T-helper 1 cell treated with Interleukin-12 subunit alpha and Interleukin-12 subunit beta and Interleukin-4 antibody, amounts not matched to agents 30 μg/mL and 1 μg/mL, for 36 hours (primary cell): ENCODE results near the gene HNRNPA3.
"Not testable (repeated sequence)": the region's sequence is repeated elsewhere in the genome, so short reads cannot be mapped to it uniquely, and the experiment has no call there.

Source experiments
- H3K27ac Mint-ChIP-seq: one replicate; pipeline ENCODE4 v1.8.0; 2021; ENCODE audit warnings: mild to moderate bottlenecking, mixed read lengths
- H3K27me3 Mint-ChIP-seq: one replicate; pipeline ENCODE4 v1.8.0; 2021; ENCODE audit warnings: low read depth, mixed read lengths
- H3K36me3 Mint-ChIP-seq: one replicate; pipeline ENCODE4 v1.8.0; 2021; ENCODE audit warnings: low read depth, mixed read lengths
- H3K4me1 Mint-ChIP-seq: one replicate; pipeline ENCODE4 v1.8.0; 2021; ENCODE audit warnings: low read depth, mixed read lengths
- H3K4me3 Mint-ChIP-seq: one replicate; pipeline ENCODE4 v1.8.0; 2021; ENCODE audit warnings: mild to moderate bottlenecking, moderate library complexity, mixed read lengths
- H3K9me3 Mint-ChIP-seq: one replicate; pipeline ENCODE4 v1.8.0; 2021; ENCODE audit warnings: mixed read lengths

The HNRNPA3 gene

GRCh38 chr2:177180269-177181000 is 32.2 kb upstream of the HNRNPA3 start:
- H3K36me3 Mint-ChIP-seq = no peaks in the 10 kb centered on the region
- H3K9me3 Mint-ChIP-seq = no peaks in the 10 kb centered on the region
- H3K27me3 Mint-ChIP-seq = peaks cover 31% of the 10 kb centered on the region
- no peak overlapping the region for H3K4me3 Mint-ChIP-seq
- H3K27ac Mint-ChIP-seq = no peak overlapping the region
- H3K4me1 Mint-ChIP-seq = peaks cover 2% of the 10 kb centered on the region

DNA sequence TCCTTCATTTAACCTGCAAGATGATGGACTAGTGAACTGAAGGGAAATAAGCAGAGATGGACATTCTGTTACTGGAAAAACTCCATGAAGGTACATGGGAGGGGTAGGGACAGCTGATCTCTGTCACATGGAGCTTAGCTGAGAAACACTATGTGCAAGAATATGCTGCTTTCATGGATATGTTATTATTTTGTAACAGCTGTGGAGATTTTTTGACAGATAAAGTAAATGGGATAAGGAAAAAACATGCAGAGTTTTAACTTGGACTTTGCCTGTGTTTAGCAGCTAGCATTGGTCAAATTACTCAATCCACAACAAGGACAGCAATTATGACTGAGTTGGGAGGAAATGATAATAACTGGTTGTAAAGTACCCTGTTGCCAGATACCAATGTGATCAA is 28.7 kb upstream of the HNRNPA3 start:
- no peaks in the 10 kb centered on the region for H3K9me3 Mint-ChIP-seq
- no peak overlapping the region for H3K27ac Mint-ChIP-seq
- peaks cover 35% of the 10 kb centered on the region for H3K27me3 Mint-ChIP-seq
- H3K36me3 Mint-ChIP-seq = no peaks in the 10 kb centered on the region
- H3K4me1 Mint-ChIP-seq = no peaks in the 10 kb centered on the region
- H3K4me3 Mint-ChIP-seq = no peak overlapping the region

GRCh38 chr2:177184606-177185005 is 28.0 kb upstream of the HNRNPA3 start:
- Mint-ChIP-seq H3K4me3 (no peak overlapping the region), H3K27me3 (peaks cover 35% of the 10 kb centered on the region), H3K9me3 (no peaks in the 10 kb centered on the region), H3K27ac (no peak overlapping the region), H3K4me1 (no peaks in the 10 kb centered on the region), H3K36me3 (no peaks in the 10 kb centered on the region)

DNA sequence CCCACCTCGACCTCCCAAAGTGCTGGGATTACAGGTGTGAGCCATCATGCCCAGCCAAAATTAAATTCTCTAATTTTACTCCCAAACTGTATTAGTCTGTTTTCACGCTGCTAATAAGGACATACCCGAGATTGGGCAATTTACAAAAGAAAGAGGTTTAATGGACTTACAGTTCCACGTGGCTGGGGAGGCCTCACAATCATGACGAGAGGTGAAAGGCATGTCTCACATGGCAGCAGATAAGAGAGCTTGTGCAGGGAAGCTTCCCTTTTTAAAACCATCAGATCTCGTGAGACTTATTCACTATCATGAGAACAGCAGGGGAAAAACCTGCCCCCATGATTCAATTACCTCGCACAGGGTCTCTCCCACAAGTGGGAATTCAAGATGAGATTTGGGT is 26.6 kb upstream of the HNRNPA3 start:
- not testable (repeated sequence) for H3K36me3 Mint-ChIP-seq, H3K9me3 Mint-ChIP-seq, H3K4me1 Mint-ChIP-seq, H3K4me3 Mint-ChIP-seq, H3K27ac Mint-ChIP-seq
- H3K27me3 Mint-ChIP-seq = peaks cover 31% of the 10 kb centered on the region

GRCh38 chr2:177187631-177188312 is 24.8 kb upstream of the HNRNPA3 start:
- Mint-ChIP-seq H3K4me1 (no peaks in the 10 kb centered on the region), H3K27ac (no peak overlapping the region), H3K36me3 (no peaks in the 10 kb centered on the region), H3K9me3 (no peaks in the 10 kb centered on the region), H3K27me3 (peaks cover 21% of the 10 kb centered on the region), H3K4me3 (no peak overlapping the region)

DNA sequence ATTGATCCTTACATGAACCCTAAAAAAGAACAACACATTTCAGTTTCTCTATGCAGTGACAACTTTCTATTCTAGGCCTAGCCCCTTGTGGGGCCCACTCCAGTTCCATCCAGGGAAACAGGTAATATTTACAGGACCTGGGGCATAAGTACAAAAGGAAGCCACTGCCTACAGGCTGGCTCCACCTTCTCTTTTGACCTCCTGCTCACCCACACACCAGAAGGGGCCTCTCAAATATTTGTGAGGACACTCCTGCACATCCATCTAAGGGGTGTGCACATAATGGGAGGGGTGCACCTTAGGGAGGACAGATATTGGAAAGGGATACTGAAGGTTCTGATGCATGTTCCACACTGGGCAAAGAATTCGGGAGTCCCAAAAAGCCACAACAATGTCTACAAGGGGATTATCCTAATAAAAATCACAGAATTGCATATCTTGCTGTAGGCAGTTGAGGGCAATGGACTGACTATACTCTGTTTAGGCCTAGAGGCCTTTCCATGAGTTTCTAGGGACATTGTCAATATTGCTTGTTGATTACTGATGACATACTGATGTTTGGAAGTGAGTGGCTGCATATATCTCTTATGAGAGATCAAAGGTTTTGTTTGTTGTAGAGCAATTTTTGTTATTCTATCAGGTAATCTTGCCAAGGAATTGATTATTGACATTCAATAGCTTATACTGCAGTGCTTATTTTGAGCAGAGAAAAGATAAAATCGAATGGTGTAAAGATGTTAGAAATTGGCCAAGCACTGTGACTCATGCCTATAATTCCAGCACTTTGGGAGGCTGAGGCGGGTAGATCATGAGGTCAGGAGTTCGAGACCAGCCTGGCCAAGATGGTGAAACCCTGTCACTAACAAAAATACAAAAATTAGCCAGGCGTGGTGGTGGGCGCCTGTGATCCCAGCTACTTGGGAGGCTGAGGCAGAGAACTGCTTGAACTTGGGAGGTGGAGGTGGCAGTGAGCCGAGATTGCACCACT is 23.8 kb upstream of the HNRNPA3 start:
- Mint-ChIP-seq H3K27ac (no peak overlapping the region), H3K4me3 (no peak overlapping the region), H3K4me1 (peaks cover 2% of the 10 kb centered on the region), H3K36me3 (no peaks in the 10 kb centered on the region), H3K9me3 (no peaks in the 10 kb centered on the region), H3K27me3 (peaks cover 11% of the 10 kb centered on the region)

- Mint-ChIP-seq H3K27me3 (peaks cover 4% of the 10 kb centered on the region), H3K4me1 (peaks cover 4% of the 10 kb centered on the region), H3K4me3 (no peak overlapping the region), H3K9me3 (no peaks in the 10 kb centered on the region), H3K36me3 (no peaks in the 10 kb centered on the region), H3K27ac (no peak overlapping the region)
Measured at GRCh38 chr2:177190941-177191340, 21.7 kb upstream of the HNRNPA3 start.

- Mint-ChIP-seq H3K4me3 (no peak overlapping the region), H3K9me3 (no peaks in the 10 kb centered on the region), H3K27ac (no peak overlapping the region), H3K4me1 (peaks cover 4% of the 10 kb centered on the region), H3K36me3 (no peaks in the 10 kb centered on the region), H3K27me3 (no peaks in the 10 kb centered on the region)
Measured at GRCh38 chr2:177192788-177193187, 19.8 kb upstream of the HNRNPA3 start.

GRCh38 chr2:177193240-177193639 is 19.4 kb upstream of the HNRNPA3 start:
- H3K27me3 Mint-ChIP-seq = no peaks in the 10 kb centered on the region
- peaks cover 4% of the 10 kb centered on the region for H3K4me1 Mint-ChIP-seq
- no peaks in the 10 kb centered on the region for H3K9me3 Mint-ChIP-seq
- no peak overlapping the region for H3K4me3 Mint-ChIP-seq
- no peaks in the 10 kb centered on the region for H3K36me3 Mint-ChIP-seq
- no peak overlapping the region for H3K27ac Mint-ChIP-seq

DNA sequence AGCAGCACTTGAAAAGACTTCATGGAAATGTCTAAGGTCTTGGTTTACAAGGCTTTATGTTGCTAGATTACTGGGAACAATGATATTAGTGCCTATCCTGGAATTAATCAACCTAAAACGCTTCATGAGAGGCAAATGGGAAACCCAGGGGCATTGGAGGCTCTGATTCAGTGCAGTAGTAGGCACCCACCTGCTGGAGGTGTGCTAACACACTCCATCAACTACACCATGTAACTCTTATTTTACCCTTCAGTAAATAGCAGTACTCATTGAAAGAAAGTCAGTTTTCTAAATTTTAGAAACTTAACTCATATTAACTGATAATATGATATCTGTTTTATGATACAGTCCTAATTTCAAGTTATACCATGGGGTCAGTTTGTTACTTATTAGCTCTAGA is 17.4 kb upstream of the HNRNPA3 start:
- Mint-ChIP-seq H3K9me3 (no peaks in the 10 kb centered on the region), H3K4me3 (no peak overlapping the region), H3K27ac (no peak overlapping the region), H3K4me1 (peaks cover 4% of the 10 kb centered on the region), H3K27me3 (no peaks in the 10 kb centered on the region), H3K36me3 (no peaks in the 10 kb centered on the region)

GRCh38 chr2:177200419-177200818 is 12.2 kb upstream of the HNRNPA3 start:
- not testable (repeated sequence) for H3K27me3 Mint-ChIP-seq, H3K4me1 Mint-ChIP-seq, H3K9me3 Mint-ChIP-seq, H3K27ac Mint-ChIP-seq, H3K36me3 Mint-ChIP-seq, H3K4me3 Mint-ChIP-seq

DNA sequence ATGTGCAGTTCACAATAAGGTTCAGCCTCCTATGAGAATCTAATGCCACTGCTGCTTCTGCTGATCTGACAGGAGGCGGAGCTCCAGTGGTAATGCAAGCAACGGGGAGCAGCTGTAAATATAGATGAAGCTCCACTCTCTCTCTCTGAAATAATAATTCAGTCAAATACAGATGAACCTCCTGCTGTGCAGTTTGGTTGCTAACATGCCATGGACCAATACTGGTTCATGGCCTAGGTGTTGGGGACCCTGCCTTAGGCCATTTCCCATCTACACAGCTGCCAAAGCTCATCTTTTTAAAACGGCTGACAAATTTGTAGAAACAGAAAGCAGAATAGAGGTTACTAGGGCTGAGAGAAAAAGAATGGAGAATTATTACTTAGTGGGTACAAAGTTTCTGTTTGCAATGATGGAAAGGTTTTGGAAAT is 10.7 kb upstream of the HNRNPA3 start:
- Mint-ChIP-seq H3K27ac (no peak overlapping the region), H3K4me3 (no peak overlapping the region)

DNA sequence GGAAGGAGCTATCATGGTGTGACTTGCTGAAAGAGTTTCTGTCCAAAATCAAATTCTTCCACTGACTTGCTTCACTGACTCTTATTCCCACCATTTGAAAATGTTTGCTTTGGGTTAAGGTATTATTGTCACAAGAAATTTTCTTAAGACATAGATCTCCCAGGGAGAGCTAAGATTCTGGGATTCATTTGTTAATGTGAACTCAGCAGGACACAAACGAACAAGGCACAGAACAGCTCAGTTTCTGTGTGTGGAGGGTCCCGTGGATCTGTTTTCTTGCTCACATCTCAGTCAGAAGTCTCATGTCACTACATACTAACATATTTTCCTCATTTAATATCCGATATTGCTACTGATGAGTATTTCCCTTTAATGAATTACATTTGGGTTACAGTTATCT is 8.2 kb upstream of the HNRNPA3 start:
- Mint-ChIP-seq H3K4me1 (peaks cover 10% of the 10 kb centered on the region), H3K36me3 (peaks cover 1% of the 10 kb centered on the region), H3K27me3 (no peaks in the 10 kb centered on the region)

More for the DNA sequence above, 10.7 kb upstream of the HNRNPA3 start:
- H3K36me3 Mint-ChIP-seq = no peaks in the 10 kb centered on the region
- no peaks in the 10 kb centered on the region for H3K27me3 Mint-ChIP-seq
- peaks cover 3% of the 10 kb centered on the region for H3K4me1 Mint-ChIP-seq
- no peaks in the 10 kb centered on the region for H3K9me3 Mint-ChIP-seq

DNA sequence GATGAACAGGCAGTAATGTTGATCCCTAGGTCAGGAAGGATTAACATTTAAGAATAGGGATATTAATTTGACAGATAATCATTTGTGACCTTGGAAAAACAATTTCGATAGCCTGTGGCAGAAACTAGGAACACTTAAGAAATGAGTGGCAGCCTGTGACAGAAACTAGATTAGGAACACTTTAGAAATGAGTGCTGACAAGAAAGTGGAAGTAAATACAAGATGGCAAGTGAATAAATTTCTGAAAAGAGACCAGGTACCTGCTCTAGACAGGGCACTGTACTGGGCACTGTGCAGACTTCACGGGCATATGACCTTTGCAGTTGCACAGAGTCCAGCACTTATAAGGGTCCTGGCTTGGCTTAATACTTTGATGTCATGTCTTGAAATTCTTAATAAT is 5.5 kb upstream of the HNRNPA3 start:
- Mint-ChIP-seq H3K36me3 (peaks cover 1% of the 10 kb centered on the region), H3K27me3 (no peaks in the 10 kb centered on the region), H3K4me1 (peaks cover 21% of the 10 kb centered on the region), H3K27ac (no peak overlapping the region), H3K9me3 (no peaks in the 10 kb centered on the region), H3K4me3 (no peak overlapping the region)

More for the DNA sequence above, 8.2 kb upstream of the HNRNPA3 start:
- H3K9me3 Mint-ChIP-seq = no peaks in the 10 kb centered on the region
- H3K4me3 Mint-ChIP-seq = no peak overlapping the region
- no peak overlapping the region for H3K27ac Mint-ChIP-seq
